Middle frontal gyrus (tissue), 1 donor: Measurements from ENCODE around the gene FAM117B.
A peak's percentile ranks its signal among the peaks of the same experiment; 100 is the strongest.

Source experiments
- DNase-seq: peaks from one replicate; pipeline ENCODE4 v3.0.0-alpha.2; 2015; ENCODE audit warnings: low spot score; ENCODE audit errors: extremely low spot score

FAM117B gene

GRCh38 chr2:202634556-202635427, at the start of gene FAM117B:
TSS of gene FAM117B (plus strand) at chr2:202634969. CDS start at chr2:202635188, 219 bp downstream.
- peak; percentile 91 for DNase-seq

GRCh38 chr2:202588647-202589581, 45.9 kb upstream of the FAM117B start:
- DNase-seq: peak; percentile 41

- DNase-seq: no peak
Observed at GRCh38 chr2:202589582-202589949, 45.2 kb upstream of the FAM117B start.

- no peak for DNase-seq
Observed at GRCh38 chr2:202592566-202592965, 42.2 kb upstream of the FAM117B start.

GRCh38 chr2:202599105-202599504, 35.7 kb upstream of the FAM117B start:
- no peak for DNase-seq

GRCh38 chr2:202599911-202600310, 34.9 kb upstream of the FAM117B start:
- no peak for DNase-seq

- no peak for DNase-seq
Observed at GRCh38 chr2:202604699-202605098, 30.1 kb upstream of the FAM117B start.

- no peak for DNase-seq
Observed at GRCh38 chr2:202605174-202605573, 29.6 kb upstream of the FAM117B start.

GRCh38 chr2:202608142-202608852, 26.5 kb upstream of the FAM117B start:
- no peak for DNase-seq

GRCh38 chr2:202609381-202610145, 25.2 kb upstream of the FAM117B start:
- DNase-seq: no peak

- no peak for DNase-seq
Observed at GRCh38 chr2:202610380-202610779, 24.4 kb upstream of the FAM117B start.

- DNase-seq: no peak
Observed at GRCh38 chr2:202612145-202612544, 22.6 kb upstream of the FAM117B start.

GRCh38 chr2:202613479-202613878, 21.3 kb upstream of the FAM117B start:
- no peak for DNase-seq

- DNase-seq: no peak
Observed at GRCh38 chr2:202624133-202624532, 10.6 kb upstream of the FAM117B start.

GRCh38 chr2:202627042-202627441, 7.7 kb upstream of the FAM117B start:
- no peak for DNase-seq

GRCh38 chr2:202628646-202629198, 6.0 kb upstream of the FAM117B start:
- DNase-seq: no peak

GRCh38 chr2:202632682-202633290, 2.0 kb upstream of the FAM117B start:
- DNase-seq: no peak

- no peak for DNase-seq
Observed at GRCh38 chr2:202633470-202633869, 1.3 kb upstream of the FAM117B start.

GRCh38 chr2:202635428-202636212, 851 bp downstream of the FAM117B start:
- DNase-seq: no peak
